PC-3 (cell line): ENCODE measurements around the gene RCHY1. TPM values are rescaled to one million over a fixed set of nuclear protein-coding genes. Genes with fewer than 3 reads are reported as not detected.

Experiments used
- ATAC-seq: fragments of 200-7000 bp; cut with Tn5 transposase; 2 replicates; pipeline ENCODE4 v1.9.1; 2020; ENCODE audit warnings: mild to moderate bottlenecking, moderate library complexity
- BruUV-seq: library from RNA; stranded (reverse); fragments of 400-500 nt; replicated peaks from 2 replicates; lab custom pipeline; 2021; lab: Mats Ljungman, UMichigan
- CTCF ChIA-PET: fragments of 300-600 bp; sonication (Branson Sonifier 250); formaldehyde crosslinking; loops from one replicate; lab custom pipeline; 2022; ENCODE audit warnings: antibody characterized with exemption; lab: Charles Lee
- POLR2A ChIA-PET: fragments of 300-600 bp; sonication (Branson Sonifier 250); formaldehyde crosslinking; loops from one replicate; lab custom pipeline; 2022; ENCODE audit warnings: antibody characterized with exemption; ENCODE audit not compliant: unreplicated experiment; lab: Charles Lee
- DNase-seq: peaks from one replicate; pipeline ENCODE4 v3.0.0-alpha.2; 2015
- H2AFZ ChIP-seq: fragments of 300-600 bp; sonication (generic); 2 replicates; pipeline ENCODE4 v1.6.0; 2016; ENCODE audit warnings: antibody characterized with exemption, low read length
- H3F3A ChIP-seq: fragments of 300-600 bp; sonication (generic); one replicate; pipeline ENCODE4 v1.6.0; 2017; ENCODE audit warnings: antibody characterized with exemption, low read length, control low read depth, mild to moderate bottlenecking; ENCODE audit not compliant: unreplicated experiment
- H3K27ac ChIP-seq: fragments of 300-600 bp; sonication (generic); 2 replicates; pipeline ENCODE4 v1.5.1; 2016; ENCODE audit warnings: mild to moderate bottlenecking, low read length
- H3K27me3 ChIP-seq: fragments of 300-600 bp; sonication (generic); 2 replicates; pipeline ENCODE4 v1.6.1; 2016; ENCODE audit warnings: low read length, mixed read lengths
- H3K36me3 ChIP-seq: fragments of 300-600 bp; sonication (generic); 2 replicates; pipeline ENCODE4 v1.6.1; 2016; ENCODE audit warnings: low read depth, mixed run types, low read length, mixed read lengths
- H3K4me1 ChIP-seq: fragments of 300-600 bp; sonication (generic); 2 replicates; pipeline ENCODE4 v1.5.1; 2016; ENCODE audit warnings: low read length; ENCODE audit not compliant: insufficient read depth
- H3K4me2 ChIP-seq: fragments of 300-600 bp; sonication (generic); 2 replicates; pipeline ENCODE4 v1.6.0; 2016; ENCODE audit warnings: low read length
- H3K4me3 ChIP-seq: fragments of 300-600 bp; sonication (generic); 2 replicates; pipeline ENCODE4 v1.5.1; 2016; ENCODE audit warnings: mild to moderate bottlenecking, low read length, mixed read lengths
- H3K79me2 ChIP-seq: fragments of 300-600 bp; sonication (generic); 2 replicates; pipeline ENCODE4 v1.6.1; 2017; ENCODE audit warnings: low read length, mixed read lengths
- H3K9ac ChIP-seq: fragments of 300-600 bp; sonication (generic); 2 replicates; pipeline ENCODE4 v1.6.0; 2016; ENCODE audit warnings: mild to moderate bottlenecking, low read length
- H3K9me2 ChIP-seq: fragments of 300-600 bp; sonication (generic); replicated peaks from 2 replicates; pipeline ENCODE4 v1.6.1; 2016; ENCODE audit warnings: mixed run types, low read length, mixed read lengths
- H3K9me3 ChIP-seq: fragments of 300-600 bp; sonication (generic); 2 replicates; pipeline ENCODE4 v1.6.1; 2016; ENCODE audit warnings: low read length, mixed read lengths
- H4K20me1 ChIP-seq: fragments of 300-600 bp; sonication (generic); 2 replicates; pipeline ENCODE4 v1.6.1; 2016; ENCODE audit warnings: low read length, mixed read lengths
- CTCF ChIP-seq: fragments of 300-600 bp; sonication (generic); conservative IDR thresholded peaks from 2 replicates; pipeline ENCODE4 v1.5.1; 2017; ENCODE audit warnings: antibody characterized with exemption, low read depth, mild to moderate bottlenecking, low read length
- EZH2 ChIP-seq: fragments of 300-600 bp; sonication (generic); IDR thresholded peaks from one replicate; pipeline ENCODE4 v1.6.1; 2017; ENCODE audit warnings: antibody characterized with exemption, mild to moderate bottlenecking, low read length; ENCODE audit not compliant: unreplicated experiment
- EZH2phosphoT487 ChIP-seq: fragments of 300-600 bp; sonication (generic); IDR thresholded peaks from 2 replicates; pipeline ENCODE4 v1.6.1; 2018; ENCODE audit warnings: mild to moderate bottlenecking, antibody characterized with exemption, low read length, borderline replicate concordance
- intact Hi-C: fragments of 100-400 bp; cut with micrococcal nuclease; formaldehyde crosslinking; loops from 2 replicates; pipeline ENCODE4 v1.9.0; 2023
- total RNA-seq: library from RNA; depleted of rRNA; stranded (reverse); fragments of >200 nt; gene quantifications from 2 replicates; pipeline ENCODE4 v1.2.3, GENCODE V29; 2014

The RCHY1 gene
- total RNA-seq, 1 experiment from 2014 or later = 18.2 TPM

DNA sequence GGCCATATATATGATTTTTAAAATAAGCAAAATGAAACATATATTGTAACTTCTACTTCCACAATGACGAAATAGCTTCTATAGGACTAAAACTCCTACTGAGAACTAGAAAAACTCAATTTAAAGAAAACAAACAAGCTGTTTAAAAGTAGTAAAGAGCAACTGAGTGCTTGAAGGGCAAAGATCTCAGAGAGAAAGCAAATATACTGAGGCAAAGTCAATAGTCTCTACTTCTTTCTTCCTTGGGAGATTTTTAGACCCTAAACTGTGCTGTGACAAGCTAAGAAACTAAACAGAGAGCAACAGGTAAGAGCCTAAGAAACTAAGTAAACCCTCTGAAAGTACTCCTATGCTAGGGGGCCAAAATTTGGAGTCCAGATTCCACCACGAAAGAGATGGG, 8.6 kb downstream of the RCHY1 start:
- H3K27ac ChIP-seq = no peak overlapping the region
- DNase-seq (no peak), ATAC-seq (no peak)
- no peaks in the 10 kb centered on the region for H3K9me3 ChIP-seq
- H2AFZ ChIP-seq = no peak overlapping the region
- peaks cover 33% of the 10 kb centered on the region for H3K36me3 ChIP-seq
- H3K9me2 ChIP-seq = no peaks in the 10 kb centered on the region
- intact Hi-C loops = no loop called here
- H4K20me1 ChIP-seq = no peaks in the 10 kb centered on the region
- no peak overlapping the region for H3K9ac ChIP-seq
- H3K27me3 ChIP-seq = no peaks in the 10 kb centered on the region
- H3K79me2 ChIP-seq = peaks cover 35% of the 10 kb centered on the region
- ChIA-PET CTCF (no interaction called here), POLR2A (no interaction called here)
- BruUV-seq = no TSS peak
- peaks cover 4% of the 10 kb centered on the region; the same call in 1 of the 2 replicates for H3K4me1 ChIP-seq
- no peaks in the 10 kb centered on the region for H3F3A ChIP-seq
- H3K4me3 ChIP-seq = no peak overlapping the region
- no peak overlapping the region for H3K4me2 ChIP-seq
- TF ChIP-seq EZH2phosphoT487 (no peak), CTCF (no peak), EZH2 (no peak)

- Histone ChIP-seq H3K4me3 (no peak overlapping the region), H3K9me2 (no peaks in the 10 kb centered on the region), H3K27me3 (no peaks in the 10 kb centered on the region), H3K4me2 (no peak overlapping the region), H4K20me1 (no peaks in the 10 kb centered on the region), H3K36me3 (peaks cover 48% of the 10 kb centered on the region), H3K9ac (no peak overlapping the region), H3K9me3 (no peaks in the 10 kb centered on the region), H3K4me1 (no peaks in the 10 kb centered on the region), H2AFZ (no peak overlapping the region), H3K27ac (no peak overlapping the region), H3F3A (no peaks in the 10 kb centered on the region), H3K79me2 (peaks cover 33% of the 10 kb centered on the region)
- DNase-seq = no peak
- POLR2A ChIA-PET = no interaction called here
- intact Hi-C loops = no loop called here
- CTCF ChIA-PET = no interaction called here
- ATAC-seq = no peak
- TF ChIP-seq EZH2 (no peak), EZH2phosphoT487 (no peak), CTCF (no peak)
- no TSS peak for BruUV-seq
Observed at GRCh38 chr4:75502671-75503070, 11.5 kb downstream of the RCHY1 start.

GRCh38 chr4:75499900-75500299, 14.3 kb downstream of the RCHY1 start:
- ChIA-PET CTCF (no interaction called here), POLR2A (no interaction called here)
- Histone ChIP-seq H3K4me2 (no peak overlapping the region), H3F3A (no peaks in the 10 kb centered on the region), H3K27me3 (no peaks in the 10 kb centered on the region), H4K20me1 (no peaks in the 10 kb centered on the region), H3K79me2 (peaks cover 48% of the 10 kb centered on the region), H3K36me3 (peaks cover 39% of the 10 kb centered on the region), H2AFZ (no peak overlapping the region), H3K4me1 (peaks cover 4% of the 10 kb centered on the region; the same call in 1 of the 2 replicates), H3K4me3 (no peak overlapping the region), H3K9me3 (no peaks in the 10 kb centered on the region), H3K9me2 (no peaks in the 10 kb centered on the region), H3K27ac (no peak overlapping the region), H3K9ac (no peak overlapping the region)
- intact Hi-C loops = no loop called here
- ATAC-seq (no peak), DNase-seq (no peak)
- BruUV-seq = no TSS peak
- TF ChIP-seq CTCF = no peak
- no peak for TF ChIP-seq EZH2phosphoT487
